ENCODE results near the gene ICE2.

DNA sequence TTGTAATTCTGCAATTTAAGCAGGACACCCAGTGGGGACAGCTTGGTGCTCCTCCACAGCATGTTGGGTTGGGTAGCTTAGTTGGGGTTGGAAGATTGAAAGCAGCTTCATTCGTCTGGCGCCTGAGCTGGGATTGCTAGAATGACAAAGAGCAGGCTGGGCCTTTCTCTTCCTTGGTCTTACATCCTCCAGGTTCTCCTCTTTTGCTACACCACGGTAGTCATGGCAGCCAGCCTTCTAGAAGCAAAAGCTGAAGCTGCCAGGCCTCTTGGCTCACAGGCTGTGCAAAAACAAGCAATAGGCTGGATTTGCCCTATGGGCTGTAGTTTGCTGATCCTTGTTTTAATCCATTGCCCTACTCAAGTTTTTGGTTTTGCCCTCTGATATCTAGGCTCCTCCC is 78.0 kb downstream of the ICE2 start:
- TF ChIP-seq YY1 (IDR thresholded peaks at IDR 0.05; ENCODE audit: low read depth) (no peak), CEBPB (IDR thresholded peaks at IDR 0.05) (no peak), EP300 (IDR thresholded peaks at IDR 0.05; ENCODE audit: borderline replicate concordance) (no peak), FOXM1 (IDR thresholded peaks at IDR 0.05; ENCODE audit: borderline replicate concordance, low read depth) (no peak), NFIC (IDR thresholded peaks at IDR 0.05) (no peak), EGR1 (IDR thresholded peaks at IDR 0.05) (no peak), TAF1 (IDR thresholded peaks at IDR 0.05; ENCODE audit: low read depth) (no peak), TEAD4 (IDR thresholded peaks at IDR 0.05) (no peak)
- TF ChIP-seq, protein P1, sequence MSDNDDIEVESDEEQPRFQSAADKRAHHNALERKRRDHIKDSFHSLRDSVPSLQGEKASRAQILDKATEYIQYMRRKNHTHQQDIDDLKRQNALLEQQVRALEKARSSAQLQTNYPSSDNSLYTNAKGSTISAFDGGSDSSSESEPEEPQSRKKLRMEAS (IDR thresholded peaks at IDR 0.05) = no peak
- TF ChIP-seq, protein P2, sequence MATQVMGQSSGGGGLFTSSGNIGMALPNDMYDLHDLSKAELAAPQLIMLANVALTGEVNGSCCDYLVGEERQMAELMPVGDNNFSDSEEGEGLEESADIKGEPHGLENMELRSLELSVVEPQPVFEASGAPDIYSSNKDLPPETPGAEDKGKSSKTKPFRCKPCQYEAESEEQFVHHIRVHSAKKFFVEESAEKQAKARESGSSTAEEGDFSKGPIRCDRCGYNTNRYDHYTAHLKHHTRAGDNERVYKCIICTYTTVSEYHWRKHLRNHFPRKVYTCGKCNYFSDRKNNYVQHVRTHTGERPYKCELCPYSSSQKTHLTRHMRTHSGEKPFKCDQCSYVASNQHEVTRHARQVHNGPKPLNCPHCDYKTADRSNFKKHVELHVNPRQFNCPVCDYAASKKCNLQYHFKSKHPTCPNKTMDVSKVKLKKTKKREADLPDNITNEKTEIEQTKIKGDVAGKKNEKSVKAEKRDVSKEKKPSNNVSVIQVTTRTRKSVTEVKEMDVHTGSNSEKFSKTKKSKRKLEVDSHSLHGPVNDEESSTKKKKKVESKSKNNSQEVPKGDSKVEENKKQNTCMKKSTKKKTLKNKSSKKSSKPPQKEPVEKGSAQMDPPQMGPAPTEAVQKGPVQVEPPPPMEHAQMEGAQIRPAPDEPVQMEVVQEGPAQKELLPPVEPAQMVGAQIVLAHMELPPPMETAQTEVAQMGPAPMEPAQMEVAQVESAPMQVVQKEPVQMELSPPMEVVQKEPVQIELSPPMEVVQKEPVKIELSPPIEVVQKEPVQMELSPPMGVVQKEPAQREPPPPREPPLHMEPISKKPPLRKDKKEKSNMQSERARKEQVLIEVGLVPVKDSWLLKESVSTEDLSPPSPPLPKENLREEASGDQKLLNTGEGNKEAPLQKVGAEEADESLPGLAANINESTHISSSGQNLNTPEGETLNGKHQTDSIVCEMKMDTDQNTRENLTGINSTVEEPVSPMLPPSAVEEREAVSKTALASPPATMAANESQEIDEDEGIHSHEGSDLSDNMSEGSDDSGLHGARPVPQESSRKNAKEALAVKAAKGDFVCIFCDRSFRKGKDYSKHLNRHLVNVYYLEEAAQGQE (IDR thresholded peaks at IDR 0.05; ENCODE audit: low read depth) = no peak

Data from Ishikawa (cell line).